ENCODE results near the gene PSMC3IP. TPM values are rescaled to one million over a fixed set of nuclear protein-coding genes. Genes with fewer than 3 reads are reported as not detected.
"Not testable (repeated sequence)": the region's sequence is repeated elsewhere in the genome, so short reads cannot be mapped to it uniquely, and the experiment has no call there.

Gene PSMC3IP
- total RNA-seq, 1 experiment from 2014 or later = 19.2 TPM

- H3K36me3 ChIP-seq (ENCODE audit: control insufficient read depth, insufficient read depth, low read length); H3K27ac ChIP-seq (ENCODE audit: low read length); intact Hi-C loops (cut with micrococcal nuclease; ENCODE audit: unreplicated experiment); POLR2A ChIA-PET; H3K27me3 ChIP-seq (ENCODE audit: control insufficient read depth, insufficient read depth, low read length); H3K4me3 ChIP-seq (ENCODE audit: low read depth in 2 of 2, low read length in 2 of 2); DNase-seq (ENCODE audit: low read depth, low spot score); in situ Hi-C loops (cut with HindIII; ENCODE audit: low pct_unique_long_range_greater_than_20kb, low sequenced_read_pairs); BruUV-seq (replicated peaks); H3K9me3 ChIP-seq (ENCODE audit: control insufficient read depth, insufficient read depth, low read depth, low read length); ATAC-seq: not testable (repeated sequence)
- CTCF ChIA-PET = interaction anchor here (0.7 kb wide), 1 partner anchor 205 kb away, joined by 6 read pairs; no protein-coding TSS in a partner anchor
- H3K4me1 ChIP-seq (ENCODE audit: control insufficient read depth, insufficient read depth, low read length) = peaks cover 18% of the 10 kb centered on the region
Measured at GRCh38 chr17:42540558-42540957, 37.0 kb downstream of the PSMC3IP start.

GRCh38 chr17:42538482-42538881 lies 39.0 kb downstream of the PSMC3IP start:
- POLR2A ChIA-PET = no interaction called here
- in situ Hi-C loops (cut with HindIII; ENCODE audit: low pct_unique_long_range_greater_than_20kb, low sequenced_read_pairs) = no loop called here
- BruUV-seq (replicated peaks) = no TSS peak

More at GRCh38 chr17:42538482-42538881, 39.0 kb downstream of the PSMC3IP start:
- Histone ChIP-seq H3K4me3 (ENCODE audit: low read depth in 2 of 2, low read length in 2 of 2) (no peak overlapping the region), H3K27me3 (ENCODE audit: control insufficient read depth, insufficient read depth, low read length) (no peaks in the 10 kb centered on the region), H3K9me3 (ENCODE audit: control insufficient read depth, insufficient read depth, low read depth, low read length) (no peaks in the 10 kb centered on the region), H3K36me3 (ENCODE audit: control insufficient read depth, insufficient read depth, low read length) (no peaks in the 10 kb centered on the region; the same call in 1 of the 2 replicates), H3K4me1 (ENCODE audit: control insufficient read depth, insufficient read depth, low read length) (peaks cover 33% of the 10 kb centered on the region), H3K27ac (ENCODE audit: low read length) (no peak overlapping the region)
- DNase-seq (ENCODE audit: low read depth, low spot score) (no peak), ATAC-seq (no peak)
- no peak for TF ChIP-seq TCF7L2 (IDR thresholded peaks at IDR 0.05; ENCODE audit: low read depth, low read length)
- no peak for TF ChIP-seq CTCF (IDR thresholded peaks at IDR 0.05)
- TF ChIP-seq REST (IDR thresholded peaks at IDR 0.05; ENCODE audit: insufficient read depth in 1 of 2, low read depth in 2 of 2, low read length in 1 of 2) = no peak
- no peak for TF ChIP-seq SIN3A (IDR thresholded peaks at IDR 0.05; ENCODE audit: borderline replicate concordance, insufficient read depth, low read depth, low read length)
- TF ChIP-seq POLR2AphosphoS5 (IDR thresholded peaks at IDR 0.05; ENCODE audit: low read depth, low read length) = no peak
- intact Hi-C loops (cut with micrococcal nuclease; ENCODE audit: unreplicated experiment) = no loop called here
- CTCF ChIA-PET = interaction anchor here (0.6 kb wide), 1 partner anchor 455 kb away, joined by 5 read pairs; no protein-coding TSS in a partner anchor
